Neural progenitor cell (in vitro differentiated cells): ENCODE measurements around the gene LIN28A. TPM values are rescaled to one million over a fixed set of nuclear protein-coding genes. Genes with fewer than 3 reads are reported as not detected.
A peak's percentile ranks its signal among the peaks of the same experiment; 100 is the strongest.

Experiments
- DNase-seq: peaks from one replicate; pipeline ENCODE4 v3.0.0-alpha.2; 2016; ENCODE audit warnings: low spot score
- H2AFZ ChIP-seq: fragments of 200-600 bp; sonication (generic); replicated peaks from 2 replicates; pipeline ENCODE4 v1.6.1; 2016; ENCODE audit warnings: antibody characterized with exemption
- H3F3A ChIP-seq: fragments of 200-600 bp; sonication (generic); 2 replicates; pipeline ENCODE4 v1.6.1; 2016; ENCODE audit warnings: antibody characterized with exemption, low read depth
- H3K27ac ChIP-seq: fragments of 200-600 bp; sonication (generic); 2 replicates; pipeline ENCODE4 v1.5.1; 2016; ENCODE audit warnings: mild to moderate bottlenecking
- H3K27me3 ChIP-seq: fragments of 200-600 bp; sonication (generic); 2 replicates; pipeline ENCODE4 v1.6.1; 2016; ENCODE audit warnings: mild to moderate bottlenecking, moderate library complexity
- H3K36me3 ChIP-seq: fragments of 200-600 bp; sonication (generic); 2 replicates; pipeline ENCODE4 v1.5.1; 2016
- H3K4me1 ChIP-seq: fragments of 200-600 bp; sonication (generic); 2 replicates; pipeline ENCODE4 v1.6.1; 2016; ENCODE audit warnings: mixed run types
- H3K4me2 ChIP-seq: fragments of 200-600 bp; sonication (generic); 2 replicates; pipeline ENCODE4 v1.6.1; 2016
- H3K4me3 ChIP-seq: fragments of 200-600 bp; sonication (generic); 2 replicates; pipeline ENCODE4 v1.5.1; 2016
- H3K79me2 ChIP-seq: fragments of 200-600 bp; sonication (generic); 2 replicates; pipeline ENCODE4 v1.6.1; 2016; ENCODE audit warnings: low read depth
- H3K9ac ChIP-seq: fragments of 200-600 bp; sonication (generic); 2 replicates; pipeline ENCODE4 v1.6.1; 2016
- H3K9me3 ChIP-seq: fragments of 200-600 bp; sonication (generic); 2 replicates; pipeline ENCODE4 v1.5.1; 2016; ENCODE audit warnings: low read depth
- H4K20me1 ChIP-seq: fragments of 200-600 bp; sonication (generic); 2 replicates; pipeline ENCODE4 v1.6.1; 2016; ENCODE audit warnings: low read depth
- H3K27ac Mint-ChIP-seq: 3 replicates; pipeline ENCODE4 v1.8.0; 2021; ENCODE audit warnings: mixed read lengths
- H3K27me3 Mint-ChIP-seq: 2 replicates; pipeline ENCODE4 v1.8.0; 2022; ENCODE audit warnings: low read depth, mild to moderate bottlenecking, inconsistent platforms, moderate library complexity, mixed read lengths; ENCODE audit not compliant: insufficient read depth
- H3K36me3 Mint-ChIP-seq: 3 replicates; pipeline ENCODE4 v1.8.0; 2021; ENCODE audit warnings: mixed read lengths
- H3K4me1 Mint-ChIP-seq: 3 replicates; pipeline ENCODE4 v1.8.0; 2021; ENCODE audit warnings: mixed read lengths
- H3K4me3 Mint-ChIP-seq: 3 replicates; pipeline ENCODE4 v1.8.0; 2021; ENCODE audit warnings: mild to moderate bottlenecking, moderate library complexity, mixed read lengths
- H3K9me3 Mint-ChIP-seq: 3 replicates; pipeline ENCODE4 v1.8.0; 2020; ENCODE audit warnings: mixed read lengths
- CTCF ChIP-seq: fragments of 200-600 bp; sonication (generic); IDR thresholded peaks from 2 replicates; pipeline ENCODE4 v1.5.1; 2017; ENCODE audit warnings: antibody characterized with exemption, mild to moderate bottlenecking
- EZH2 ChIP-seq: fragments of 200-600 bp; sonication (generic); IDR thresholded peaks from 2 replicates; pipeline ENCODE4 v1.6.1; 2017; ENCODE audit warnings: antibody characterized with exemption, mild to moderate bottlenecking, moderate library complexity
- EZH2phosphoT487 ChIP-seq: fragments of 200-600 bp; sonication (generic); IDR thresholded peaks from 2 replicates; pipeline ENCODE4 v1.6.1; 2017; ENCODE audit warnings: antibody characterized with exemption
- total RNA-seq: library from RNA; depleted of rRNA; stranded (reverse); fragments of >200 nt; gene quantifications from 2 replicates; pipeline ENCODE4 v1.2.3, GENCODE V29; 2015; ENCODE audit warnings: low replicate concordance

LIN28A gene
- total RNA-seq, 1 donor from 2014 or later, result 1,384 TPM

- Histone ChIP-seq H3K27me3 (no peaks in the 10 kb centered on the region), H3K9me3 (no peaks in the 10 kb centered on the region), H3K36me3 (no peaks in the 10 kb centered on the region), H3F3A (peaks cover 9% of the 10 kb centered on the region), H3K79me2 (no peaks in the 10 kb centered on the region), H3K4me3 (no peak overlapping the region), H3K27ac (no peak overlapping the region), H3K4me1 (peaks cover 14% of the 10 kb centered on the region), H2AFZ (no peak overlapping the region), H3K4me2 (no peak overlapping the region), H4K20me1 (no peaks in the 10 kb centered on the region), H3K9ac (no peak overlapping the region)
- no peak for DNase-seq
- TF ChIP-seq EZH2 (no peak), CTCF (no peak), EZH2phosphoT487 (no peak)
- Mint-ChIP-seq H3K27ac (no peak overlapping the region), H3K36me3 (no peaks in the 10 kb centered on the region), H3K4me3 (no peak overlapping the region), H3K4me1 (peaks cover 29% of the 10 kb centered on the region), H3K27me3 (peaks cover 10% of the 10 kb centered on the region), H3K9me3 (peaks cover 2% of the 10 kb centered on the region)
Measured at GRCh38 chr1:26395754-26396153, 14.9 kb upstream of the LIN28A start.

- TF ChIP-seq CTCF (no peak), EZH2 (no peak), EZH2phosphoT487 (no peak)
- no peak overlapping the region for H3K4me3 ChIP-seq
- peaks cover 11% of the 10 kb centered on the region for H3K27me3 Mint-ChIP-seq
- peaks cover 18% of the 10 kb centered on the region for H3K4me1 Mint-ChIP-seq
- H3K4me3 Mint-ChIP-seq, result no peak overlapping the region
- H3K4me2 ChIP-seq, result no peak overlapping the region
- no peaks in the 10 kb centered on the region for H3K9me3 ChIP-seq
- H3K27ac ChIP-seq, result no peak overlapping the region
- H3K4me1 ChIP-seq, result peaks cover 11% of the 10 kb centered on the region
- no peaks in the 10 kb centered on the region for H4K20me1 ChIP-seq
- no peaks in the 10 kb centered on the region for H3K36me3 Mint-ChIP-seq
- no peak for DNase-seq
- H3K36me3 ChIP-seq, result no peaks in the 10 kb centered on the region
- H3K79me2 ChIP-seq, result no peaks in the 10 kb centered on the region
- H3K27ac Mint-ChIP-seq, result no peak overlapping the region
- H2AFZ ChIP-seq, result no peak overlapping the region
- peaks cover 29% of the 10 kb centered on the region for H3F3A ChIP-seq
- peaks cover 2% of the 10 kb centered on the region for H3K9me3 Mint-ChIP-seq
- no peak overlapping the region for H3K9ac ChIP-seq
- no peaks in the 10 kb centered on the region for H3K27me3 ChIP-seq
Measured at GRCh38 chr1:26399034-26399433, 11.6 kb upstream of the LIN28A start.

GRCh38 chr1:26401891-26402290 is 8.7 kb upstream of the LIN28A start:
- Mint-ChIP-seq H3K36me3 (no peaks in the 10 kb centered on the region), H3K27me3 (peaks cover 12% of the 10 kb centered on the region), H3K4me1 (peaks cover 25% of the 10 kb centered on the region), H3K9me3 (peaks cover 2% of the 10 kb centered on the region), H3K4me3 (peak overlapping the region; percentile 21), H3K27ac (no peak overlapping the region)
- Histone ChIP-seq H3K27ac (peak overlapping the region; percentile 63), H3K36me3 (no peaks in the 10 kb centered on the region), H3K4me2 (no peak overlapping the region), H2AFZ (no peak overlapping the region), H3K27me3 (no peaks in the 10 kb centered on the region), H4K20me1 (no peaks in the 10 kb centered on the region), H3K9me3 (no peaks in the 10 kb centered on the region), H3K4me1 (peaks cover 19% of the 10 kb centered on the region), H3K9ac (no peak overlapping the region), H3K4me3 (no peak overlapping the region), H3K79me2 (no peaks in the 10 kb centered on the region), H3F3A (peaks cover 32% of the 10 kb centered on the region)
- DNase-seq, result no peak
- TF ChIP-seq EZH2, result no peak
- TF ChIP-seq CTCF, result no peak
- no peak for TF ChIP-seq EZH2phosphoT487
